ENCODE measurements around the gene TCTA. TPM values are rescaled to one million over a fixed set of nuclear protein-coding genes. Genes with fewer than 3 reads are reported as not detected.

TCTA gene, protein sequence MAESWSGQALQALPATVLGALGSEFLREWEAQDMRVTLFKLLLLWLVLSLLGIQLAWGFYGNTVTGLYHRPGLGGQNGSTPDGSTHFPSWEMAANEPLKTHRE
- 14.4 and 22.1 TPM in 2 replicates for total RNA-seq

DNA sequence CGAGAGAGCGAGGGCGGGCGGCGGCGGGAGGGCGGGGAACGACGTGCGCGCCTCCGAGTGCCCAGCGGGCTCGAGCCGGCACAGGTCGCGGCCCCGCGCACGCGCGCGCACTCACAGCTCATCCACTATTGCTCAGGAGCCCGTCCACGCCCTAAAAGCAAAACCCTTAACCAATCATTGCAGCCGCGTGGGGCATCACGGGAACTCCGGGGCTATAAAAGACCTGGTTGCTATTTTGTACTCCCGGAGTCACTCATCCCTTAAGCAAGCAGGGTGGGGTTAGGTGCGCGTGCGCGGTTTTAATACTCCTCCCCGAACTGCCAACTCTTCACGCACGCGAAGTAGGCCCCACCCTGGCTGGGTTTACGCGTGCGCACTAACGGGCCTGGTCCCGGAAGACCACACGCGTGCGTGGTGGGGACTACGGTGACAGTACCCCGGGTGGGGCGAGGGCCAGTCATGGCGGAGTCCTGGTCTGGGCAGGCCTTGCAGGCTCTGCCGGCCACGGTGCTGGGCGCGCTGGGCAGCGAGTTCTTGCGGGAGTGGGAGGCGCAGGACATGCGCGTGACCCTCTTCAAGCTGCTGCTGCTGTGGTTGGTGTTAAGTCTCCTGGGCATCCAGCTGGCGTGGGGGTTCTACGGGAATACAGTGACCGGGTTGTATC lies at the start of gene TCTA, which contains the start of gene RHOA:
TCTA (plus strand) TSS at position 456 of the 664 bp plus-strand sequence; CDS start at position 460, 4 bp downstream.
RHOA (minus strand) TSS at position 9 of the 664 bp plus-strand sequence. CDS start 36,387 bp downstream, outside the sequence.

DNA sequence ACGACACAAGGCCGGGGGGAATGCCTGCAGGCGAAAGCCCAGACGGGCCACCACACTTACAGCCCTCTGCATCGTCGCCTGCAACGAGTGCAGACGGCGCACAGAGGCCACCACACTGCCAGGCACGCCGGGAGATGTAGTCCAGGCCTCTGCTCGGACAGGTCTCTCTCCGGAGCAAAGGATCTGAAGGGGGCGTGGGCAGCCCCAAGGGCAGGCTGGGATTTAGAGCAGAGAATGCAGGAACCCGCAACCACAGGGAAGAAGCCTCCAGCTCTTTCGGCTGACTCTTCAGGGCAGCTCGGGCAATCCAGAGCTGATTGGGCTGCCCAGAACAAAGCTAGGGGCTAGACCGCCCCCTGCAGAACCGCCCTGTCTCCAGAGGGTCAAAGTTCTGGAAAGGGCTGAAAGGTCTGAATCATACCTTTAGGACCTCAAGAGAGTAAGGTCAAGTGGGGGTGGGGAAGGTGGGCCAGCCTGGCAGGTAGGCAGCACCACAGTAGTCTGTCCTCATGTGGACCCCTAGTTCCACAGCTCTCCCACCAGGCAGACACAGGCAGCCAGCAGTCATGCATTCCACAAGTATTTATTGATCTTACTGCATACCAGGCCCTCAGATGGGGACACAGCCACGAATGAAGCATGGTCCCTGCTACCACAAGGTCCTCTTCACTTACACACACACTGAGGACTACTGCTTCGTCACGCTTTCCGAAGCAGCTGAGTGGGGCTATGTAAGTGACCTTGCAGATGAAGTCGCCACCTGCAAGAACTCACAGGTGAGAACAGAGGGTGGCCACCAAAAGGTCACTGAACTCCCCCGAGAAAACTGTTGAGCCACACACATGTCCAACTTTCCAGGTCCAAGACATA lies 10.4 kb downstream of the TCTA start, which contains the start of gene AMT:
AMT (minus strand) TSS at position 95 of the 870 bp plus-strand sequence; CDS start at position 72, 23 bp downstream.

Other genes with a start within 250 kb of the TCTA start
- gene CCDC71, start 246.1 kb upstream of the TCTA start, total RNA-seq: 23.6 and 31.0 TPM in 2 replicates
- gene KLHDC8B, start 240.8 kb upstream of the TCTA start, total RNA-seq: 35.9 and 37.5 TPM in 2 replicates
- gene C3orf62, start 135.2 kb upstream of the TCTA start, total RNA-seq: 0.98 and 1.9 TPM in 2 replicates
- 25.2 and 27.6 TPM in 2 replicates for gene USP4, start 72.4 kb upstream of the TCTA start, total RNA-seq
- gene GPX1, start 54.1 kb upstream of the TCTA start, total RNA-seq: 353 and 398 TPM in 2 replicates
- 712 and 751 TPM in 2 replicates for gene RHOA, start 447 bp upstream of the TCTA start, total RNA-seq
- 0.67 and 1.3 TPM in 2 replicates for gene AMT, start 10.1 kb downstream of the TCTA start, total RNA-seq
- 4.9 and 8.2 TPM in 2 replicates for gene NICN1, start 16.9 kb downstream of the TCTA start, total RNA-seq
- 57.5 and 68.9 TPM in 2 replicates for gene DAG1, start 57.8 kb downstream of the TCTA start, total RNA-seq
- 0.19 and 0.65 TPM in 2 replicates for gene BSN, start 142.1 kb downstream of the TCTA start, total RNA-seq

Data from vein endothelial cell (primary cell).